ENCODE measurements around the gene HSD17B4. TPM values are rescaled to one million over a fixed set of nuclear protein-coding genes. Genes with fewer than 3 reads are reported as not detected.
"Not testable (repeated sequence)": the region's sequence is repeated elsewhere in the genome, so short reads cannot be mapped to it uniquely, and the experiment has no call there.

HSD17B4 gene
- total RNA-seq, 4 donors from 2014 or later: 69.4 to 108 (median 97.2) TPM

DNA sequence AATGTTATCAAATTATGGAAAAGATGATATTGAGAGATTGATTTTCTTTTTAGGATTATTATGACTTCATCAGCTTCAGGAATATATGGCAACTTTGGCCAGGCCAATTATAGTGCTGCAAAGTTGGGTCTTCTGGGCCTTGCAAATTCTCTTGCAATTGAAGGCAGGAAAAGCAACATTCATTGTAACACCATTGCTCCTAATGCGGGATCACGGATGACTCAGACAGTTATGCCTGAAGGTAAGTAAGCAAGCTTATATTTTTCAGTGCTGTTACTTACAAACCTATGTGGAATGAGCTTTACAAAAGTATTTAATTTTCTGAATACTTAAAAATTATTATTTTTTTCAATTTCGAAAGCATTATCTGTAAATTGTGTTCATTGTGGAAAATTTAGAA is 26.5 kb downstream of the HSD17B4 start:
- WGBS, 2 donors (ENCODE audit: low coverage in 1 of 2): 91 to 98% methylated on average over 3 of the region's 3 CpGs
- H3K4me3 ChIP-seq: no peak overlapping the region
- ATAC-seq: no peak
- no peak overlapping the region for H3K27ac ChIP-seq
- TF ChIP-seq POLR2A (IDR thresholded peaks at IDR 0.05): no peak
- no peak for TF ChIP-seq EP300 (IDR thresholded peaks at IDR 0.05)
- TF ChIP-seq, protein P1, sequence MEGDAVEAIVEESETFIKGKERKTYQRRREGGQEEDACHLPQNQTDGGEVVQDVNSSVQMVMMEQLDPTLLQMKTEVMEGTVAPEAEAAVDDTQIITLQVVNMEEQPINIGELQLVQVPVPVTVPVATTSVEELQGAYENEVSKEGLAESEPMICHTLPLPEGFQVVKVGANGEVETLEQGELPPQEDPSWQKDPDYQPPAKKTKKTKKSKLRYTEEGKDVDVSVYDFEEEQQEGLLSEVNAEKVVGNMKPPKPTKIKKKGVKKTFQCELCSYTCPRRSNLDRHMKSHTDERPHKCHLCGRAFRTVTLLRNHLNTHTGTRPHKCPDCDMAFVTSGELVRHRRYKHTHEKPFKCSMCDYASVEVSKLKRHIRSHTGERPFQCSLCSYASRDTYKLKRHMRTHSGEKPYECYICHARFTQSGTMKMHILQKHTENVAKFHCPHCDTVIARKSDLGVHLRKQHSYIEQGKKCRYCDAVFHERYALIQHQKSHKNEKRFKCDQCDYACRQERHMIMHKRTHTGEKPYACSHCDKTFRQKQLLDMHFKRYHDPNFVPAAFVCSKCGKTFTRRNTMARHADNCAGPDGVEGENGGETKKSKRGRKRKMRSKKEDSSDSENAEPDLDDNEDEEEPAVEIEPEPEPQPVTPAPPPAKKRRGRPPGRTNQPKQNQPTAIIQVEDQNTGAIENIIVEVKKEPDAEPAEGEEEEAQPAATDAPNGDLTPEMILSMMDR (IDR thresholded peaks at IDR 0.05): no peak
- TF ChIP-seq POLR2AphosphoS5 (IDR thresholded peaks at IDR 0.05): no peak
- no peaks in the 10 kb centered on the region for H3K4me1 ChIP-seq
- H3K36me3 ChIP-seq: peaks cover 12 to 87% of the 10 kb centered on the region in 2 donors
- no peaks in the 10 kb centered on the region for H3K9me3 ChIP-seq
- H3K27me3 ChIP-seq: no peaks in the 10 kb centered on the region

DNA sequence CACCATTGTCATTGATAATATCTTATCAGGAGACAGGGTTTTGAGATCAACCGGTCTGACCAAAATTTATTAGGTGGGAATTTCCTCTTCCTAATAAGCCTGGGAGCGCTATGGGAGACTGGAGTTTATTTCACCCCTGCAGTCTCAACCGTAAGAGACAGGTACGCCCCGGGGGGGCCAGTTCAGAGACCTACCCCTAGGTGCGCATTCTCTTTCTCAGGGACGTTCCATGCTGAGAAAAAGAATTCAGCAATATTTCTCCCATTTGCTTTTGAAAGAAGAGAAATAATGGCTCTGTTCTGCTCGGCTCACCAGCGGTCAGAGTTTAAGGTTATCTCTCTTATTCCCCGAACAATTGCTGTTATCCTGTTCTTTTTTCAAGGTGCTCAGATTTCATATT is 28.3 kb downstream of the HSD17B4 start:
- not testable (repeated sequence) for H3K27me3 ChIP-seq, H3K27ac ChIP-seq, ATAC-seq, H3K4me1 ChIP-seq, H3K9me3 ChIP-seq, H3K4me3 ChIP-seq
- WGBS, 2 donors (ENCODE audit: low coverage in 1 of 2): 85 to 88% methylated on average over 6 to 7 of the region's 10 CpGs
- H3K36me3 ChIP-seq: peaks cover 9 to 80% of the 10 kb centered on the region in 2 donors

DNA sequence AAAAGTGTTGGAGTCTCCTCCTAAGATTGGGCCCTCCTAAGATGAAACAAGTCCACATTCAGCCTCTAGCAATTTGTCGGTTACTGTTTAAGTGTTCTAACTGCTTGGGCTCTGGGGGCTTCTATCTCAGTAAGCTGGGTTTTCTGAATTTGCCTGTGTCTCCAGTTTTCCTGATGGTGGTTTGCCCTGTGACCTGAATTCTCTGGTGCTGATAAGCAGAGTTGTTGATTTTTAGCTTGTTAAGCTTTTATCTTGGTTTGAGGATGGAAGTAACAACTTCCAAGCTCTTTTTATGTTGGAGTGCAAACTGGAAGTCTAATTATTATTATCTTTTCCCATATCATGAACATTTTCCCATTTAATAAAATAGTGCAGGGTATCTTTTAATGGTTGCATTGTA is 30.9 kb downstream of the HSD17B4 start:
- H3K9me3 ChIP-seq: no peaks in the 10 kb centered on the region
- H3K4me1 ChIP-seq: no peaks in the 10 kb centered on the region
- TF ChIP-seq EP300 (IDR thresholded peaks at IDR 0.05): no peak
- TF ChIP-seq POLR2AphosphoS5 (IDR thresholded peaks at IDR 0.05): no peak
- no peak for TF ChIP-seq POLR2A (IDR thresholded peaks at IDR 0.05)
- TF ChIP-seq, protein P1 (IDR thresholded peaks at IDR 0.05): no peak
- no peak overlapping the region for H3K4me3 ChIP-seq
- peaks cover 6 to 66% of the 10 kb centered on the region in 2 donors for H3K36me3 ChIP-seq
- H3K27me3 ChIP-seq: no peaks in the 10 kb centered on the region
- no peak for ATAC-seq
- H3K27ac ChIP-seq: no peak overlapping the region
- 100% methylated on average over 1 of the region's 1 CpG; no CpG with 5 or more reads in 1 of the 2 donors for WGBS, 2 donors (ENCODE audit: low coverage in 1 of 2)

DNA sequence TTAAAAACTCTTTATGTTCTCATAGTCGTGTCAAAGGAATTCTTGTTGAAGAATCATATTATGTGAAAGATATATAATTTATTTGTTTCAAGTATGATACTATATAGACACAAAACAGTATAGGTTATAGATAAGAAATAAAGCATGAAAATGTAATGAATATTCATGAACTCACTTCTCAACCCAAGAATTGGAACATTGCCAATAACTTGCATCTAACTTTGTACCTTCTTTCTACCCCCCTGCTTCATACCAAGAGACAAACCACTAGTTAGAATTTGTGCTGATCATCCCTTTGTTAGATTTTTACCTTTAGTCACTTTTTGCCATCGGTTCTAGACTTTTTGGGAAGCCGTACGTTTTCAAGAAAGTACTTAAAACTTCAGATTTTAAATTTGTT is 32.6 kb downstream of the HSD17B4 start:
- Histone ChIP-seq H3K27ac (no peak overlapping the region), H3K36me3 (peaks cover 2 to 65% of the 10 kb centered on the region in 2 donors), H3K4me1 (no peaks in the 10 kb centered on the region), H3K27me3 (no peaks in the 10 kb centered on the region), H3K9me3 (no peaks in the 10 kb centered on the region), H3K4me3 (no peak overlapping the region)
- TF ChIP-seq EP300 (IDR thresholded peaks at IDR 0.05) (no peak), POLR2AphosphoS5 (IDR thresholded peaks at IDR 0.05) (no peak), POLR2A (IDR thresholded peaks at IDR 0.05) (no peak)
- TF ChIP-seq, protein P1 (IDR thresholded peaks at IDR 0.05): no peak
- WGBS, 2 donors (ENCODE audit: low coverage in 1 of 2): 91% methylated on average over 4 of the region's 4 CpGs
- ATAC-seq: no peak

DNA sequence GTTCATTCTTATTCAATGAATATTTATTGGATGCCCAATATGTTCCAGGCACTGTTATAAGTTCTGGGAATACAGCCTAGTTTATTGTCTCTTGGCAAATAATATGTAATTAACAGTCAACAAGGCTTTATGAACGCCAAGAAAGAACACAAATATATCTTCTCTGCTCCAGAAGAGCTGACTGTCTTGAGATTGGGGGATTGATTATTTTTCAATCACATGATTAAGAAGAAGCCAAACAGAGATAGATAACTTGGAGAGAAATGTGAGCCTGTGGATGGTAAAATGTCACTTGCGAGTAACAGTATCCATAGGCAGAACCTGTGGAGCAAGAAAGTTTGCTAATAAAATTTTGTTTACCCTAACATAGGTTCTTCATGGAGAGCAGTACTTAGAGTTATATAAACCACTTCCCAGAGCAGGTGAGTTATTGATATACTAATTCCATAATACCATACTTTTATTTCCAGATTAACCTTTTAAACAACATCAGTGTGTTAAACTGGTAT is 49.4 kb downstream of the HSD17B4 start:
- no peak overlapping the region for H3K27ac ChIP-seq
- peaks cover 0 to 79% of the 10 kb centered on the region in 2 donors for H3K36me3 ChIP-seq
- no peaks in the 10 kb centered on the region for H3K27me3 ChIP-seq
- H3K4me1 ChIP-seq: no peaks in the 10 kb centered on the region
- TF ChIP-seq, protein P1 (IDR thresholded peaks at IDR 0.05): no peak
- TF ChIP-seq EP300 (IDR thresholded peaks at IDR 0.05) (no peak), POLR2AphosphoS5 (IDR thresholded peaks at IDR 0.05) (no peak), POLR2A (IDR thresholded peaks at IDR 0.05) (no peak)
- 88 to 93% methylated on average over 2 of the region's 2 CpGs for WGBS, 2 donors (ENCODE audit: low coverage in 1 of 2)
- no peak for ATAC-seq
- H3K9me3 ChIP-seq: peaks cover 0 to 15% (median 0%) of the 10 kb centered on the region in 3 donors
- H3K4me3 ChIP-seq: no peak overlapping the region

DNA sequence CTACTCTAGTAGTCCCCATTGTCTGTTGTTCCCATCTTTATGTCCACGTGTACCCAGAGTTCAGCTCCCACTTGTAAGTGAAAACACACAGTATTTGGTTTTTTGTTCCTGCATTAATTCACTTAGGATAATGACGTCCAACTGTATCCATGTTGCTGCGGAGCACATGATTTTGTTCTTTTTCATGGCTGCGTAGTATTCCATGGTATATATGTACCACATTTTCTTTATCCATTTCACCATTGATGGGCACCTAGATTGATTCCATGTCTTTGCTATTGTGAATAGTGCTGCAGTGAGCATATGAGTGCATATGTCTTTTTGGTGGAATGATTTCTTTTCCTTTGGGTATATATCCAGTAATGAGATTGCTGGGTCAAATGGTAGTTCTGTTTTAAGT is 51.6 kb downstream of the HSD17B4 start:
- 77 to 87% methylated on average over 4 of the region's 4 CpGs for WGBS, 2 donors (ENCODE audit: low coverage in 1 of 2)
- H3K27ac ChIP-seq, H3K4me1 ChIP-seq, H3K27me3 ChIP-seq, H3K4me3 ChIP-seq, ATAC-seq: not testable (repeated sequence)
- peaks cover 0 to 15% (median 0%) of the 10 kb centered on the region in 3 donors for H3K9me3 ChIP-seq
- peaks cover 0 to 72% of the 10 kb centered on the region in 2 donors for H3K36me3 ChIP-seq
